A549 (cell line): ENCODE results near the gene TREM1. TPM values are rescaled to one million over a fixed set of nuclear protein-coding genes. Genes with fewer than 3 reads are reported as not detected.

Source experiments
- ATAC-seq, 2 experiments: fragments of 200-7000 bp in 1 of 2; fragments of >200 bp in 1 of 2; cut with Nextera tagmentation in 1 of 2; cut with Tn5 transposase in 1 of 2; 3 replicates each; pipeline versions ENCODE4 v1.8.0 to v1.9.1; 2018 to 2020; ENCODE audit warnings: mild to moderate bottlenecking in 1 of 2, moderate library complexity in 1 of 2
- CTCF ChIA-PET: fragments of 300-600 bp; sonication (Branson Sonifier 250); formaldehyde crosslinking; extraction: SDS; loops from one replicate; lab custom pipeline; 2021; ENCODE audit warnings: antibody characterized with exemption, inconsistent platforms; lab: Yijun Ruan, JAX
- POLR2A ChIA-PET: fragments of 350-600 bp; formaldehyde crosslinking; extraction: SDS; loops from one replicate; lab custom pipeline; 2021; ENCODE audit warnings: antibody characterized with exemption, inconsistent platforms; lab: Yijun Ruan, JAX
- DNase-seq, 2 experiments: peaks; one replicate each; pipeline versions ENCODE4 v3.0.0 to v3.0.0-alpha.2; 2011 to 2016; ENCODE audit warnings: low read depth in 1 of 2, low spot score in 1 of 2
- FAIRE-seq: peaks from 2 replicates; lab custom pipeline; 2011; peaks lifted over from hg19 to GRCh38; lab: Jason Lieb, UNC
- H3K27ac ChIP-seq, 2 experiments: fragments of >200 bp; sonication (Bioruptor Twin); formaldehyde crosslinking; 3 replicates each; pipeline ENCODE4 v1.5.1; 2016 to 2017
- H3K4me1 ChIP-seq: fragments of >200 bp; sonication (Bioruptor Twin); formaldehyde crosslinking; 3 replicates; pipeline ENCODE4 v1.6.1; 2016
- H3K4me2 ChIP-seq: fragments of >200 bp; sonication (Bioruptor Twin); formaldehyde crosslinking; 3 replicates; pipeline ENCODE4 v1.6.1; 2016
- H3K4me3 ChIP-seq: fragments of >200 bp; sonication (Bioruptor Twin); formaldehyde crosslinking; 3 replicates; pipeline ENCODE4 v1.5.1; 2016
- H3K9me3 ChIP-seq: fragments of >200 bp; sonication (Bioruptor Twin); formaldehyde crosslinking; 3 replicates; pipeline ENCODE4 v1.6.1; 2016
- ATOH8 ChIP-seq: fragments of 250-450 bp; sonication (Bioruptor Pico); IDR thresholded peaks from 2 replicates; pipeline ENCODE4 v1.5.0; 2020; ENCODE audit warnings: low read depth, mild to moderate bottlenecking, moderate library complexity
- BHLHE40 ChIP-seq: IDR thresholded peaks from 2 replicates; pipeline ENCODE4 v1.6.1; 2012; ENCODE audit warnings: low read depth, low read length, inconsistent platforms
- CBX8 ChIP-seq: fragments of 200-600 bp; sonication (generic); IDR thresholded peaks from 2 replicates; pipeline ENCODE4 v1.6.1; 2016
- CHD2 ChIP-seq: fragments of 150-350 bp; IDR thresholded peaks from 2 replicates; pipeline ENCODE4 v1.6.1; 2014; ENCODE audit warnings: low read length; ENCODE audit not compliant: partially characterized antibody
- CHD4 ChIP-seq: fragments of 200-600 bp; sonication (generic); IDR thresholded peaks from 2 replicates; pipeline ENCODE4 v1.6.1; 2016; ENCODE audit warnings: antibody characterized with exemption, mild to moderate bottlenecking, borderline replicate concordance
- ELK1 ChIP-seq: fragments of 150-350 bp; IDR thresholded peaks from 2 replicates; pipeline ENCODE4 v1.6.1; 2014; ENCODE audit warnings: low read depth, mild to moderate bottlenecking, low read length
- EP300 ChIP-seq, 2 experiments: fragments of >200 bp; sonication (Bioruptor Twin); formaldehyde crosslinking; IDR thresholded peaks; 2 replicates in 1 of 2; 3 replicates in 1 of 2; pipeline ENCODE4 v1.6.1; 2016 to 2017
- FOSB ChIP-seq: fragments of 250-450 bp; sonication (Bioruptor Pico); IDR thresholded peaks from 2 replicates; pipeline ENCODE4 v1.5.0; 2020; ENCODE audit warnings: mild to moderate bottlenecking, moderate library complexity
- FOXS1 ChIP-seq: fragments of 250-450 bp; sonication (Bioruptor Pico); IDR thresholded peaks from 2 replicates; pipeline ENCODE4 v1.5.0; 2020; ENCODE audit warnings: mild to moderate bottlenecking, moderate library complexity
- HEYL ChIP-seq: fragments of 250-450 bp; sonication (Bioruptor Pico); IDR thresholded peaks from 2 replicates; pipeline ENCODE4 v1.8.0; 2021; ENCODE audit warnings: mild to moderate bottlenecking, moderate library complexity
- HOXB13 ChIP-seq: fragments of 250-450 bp; sonication (Bioruptor Pico); IDR thresholded peaks from 2 replicates; pipeline ENCODE4 v1.5.0; 2020; ENCODE audit warnings: low read depth, mild to moderate bottlenecking, moderate library complexity
- HOXB5 ChIP-seq: fragments of 250-450 bp; sonication (Bioruptor Pico); IDR thresholded peaks from 2 replicates; pipeline ENCODE4 v1.5.0; 2020; ENCODE audit warnings: mild to moderate bottlenecking, moderate library complexity
- JUN ChIP-seq, 2 experiments: fragments of >200 bp; sonication (Bioruptor Twin); formaldehyde crosslinking; IDR thresholded peaks; 2 replicates in 1 of 2; 3 replicates in 1 of 2; pipeline ENCODE4 v1.6.1; 2016 to 2017
- JUNB ChIP-seq: fragments of >200 bp; sonication (Bioruptor Twin); formaldehyde crosslinking; IDR thresholded peaks from 2 replicates; pipeline ENCODE4 v1.6.1; 2016
- KDM5A ChIP-seq: fragments of 200-600 bp; sonication (generic); IDR thresholded peaks from 2 replicates; pipeline ENCODE4 v1.6.1; 2016; ENCODE audit warnings: antibody characterized with exemption, mild to moderate bottlenecking
- MAFK ChIP-seq: fragments of 450-650 bp; IDR thresholded peaks from 2 replicates; pipeline ENCODE4 v1.6.1; 2014; ENCODE audit not compliant: partially characterized antibody
- MYC ChIP-seq: IDR thresholded peaks from 2 replicates; pipeline ENCODE4 v1.6.1; 2012; ENCODE audit warnings: mild to moderate bottlenecking, inconsistent platforms, low read length, improper control_type of control experiment, borderline replicate concordance
- NPAS2 ChIP-seq: fragments of 250-450 bp; sonication (Bioruptor Pico); IDR thresholded peaks from 2 replicates; pipeline ENCODE4 v1.8.0; 2022; ENCODE audit warnings: mild to moderate bottlenecking, moderate library complexity, borderline replicate concordance
- RAD21 ChIP-seq, 2 experiments: fragments of >200 bp in 1 of 2; sonication (Bioruptor Twin) in 1 of 2; formaldehyde crosslinking in 1 of 2; IDR thresholded peaks in 1 of 2; conservative IDR thresholded peaks in 1 of 2; 2 replicates in 1 of 2; 3 replicates in 1 of 2; pipeline ENCODE4 v1.6.1; 2012 to 2018; ENCODE audit warnings: inconsistent platforms in 1 of 2
- RARB ChIP-seq: fragments of 250-450 bp; sonication (Bioruptor Pico); IDR thresholded peaks from 2 replicates; pipeline ENCODE4 v1.8.0; 2021; ENCODE audit warnings: mild to moderate bottlenecking, moderate library complexity
- RFX5 ChIP-seq: fragments of 450-650 bp; IDR thresholded peaks from 2 replicates; pipeline ENCODE4 v1.7.1; 2014; ENCODE audit warnings: antibody characterized with exemption, mild to moderate bottlenecking, moderate library complexity
- SREBF2 ChIP-seq: fragments of 450-650 bp; IDR thresholded peaks from 2 replicates; pipeline ENCODE4 v1.6.1; 2014; ENCODE audit warnings: mild to moderate bottlenecking, moderate library complexity
- TP53 ChIP-seq: fragments of 250-450 bp; sonication (Bioruptor Pico); IDR thresholded peaks from 2 replicates; pipeline ENCODE4 v1.5.0; 2021; ENCODE audit warnings: mild to moderate bottlenecking, moderate library complexity
- USF2 ChIP-seq: fragments of 450-650 bp; IDR thresholded peaks from 2 replicates; pipeline ENCODE4 v1.6.1; 2014; ENCODE audit warnings: antibody characterized with exemption
- ZC3H11A ChIP-seq: fragments of 450-650 bp; IDR thresholded peaks from 2 replicates; pipeline ENCODE4 v1.6.1; 2014; ENCODE audit warnings: antibody characterized with exemption, mild to moderate bottlenecking
- ZFP36 ChIP-seq: fragments of 450-650 bp; IDR thresholded peaks from 2 replicates; pipeline ENCODE4 v1.6.1; 2014; ENCODE audit warnings: borderline replicate concordance; ENCODE audit not compliant: partially characterized antibody
- WGBS: methylation state at CpG from one replicate; pipeline ENCODE4 v1.1.6; 2017; ENCODE audit errors: missing lambda C conversion rate; 5-methylcytosine and 5-hydroxymethylcytosine counted together
- polyA plus RNA-seq, 4 experiments: library from polyadenylated mRNA; depleted of rRNA in 3 of 4; stranded (reverse); fragments of >200 nt; fragmentation: RNase III in 1 of 4; extraction: RNeasy Plus Mini Kit Qiagen cat#74134 plus additional on column Dnase treatment in 1 of 4; gene quantifications; 2 replicates in 3 of 4; 3 replicates in 1 of 4; pipeline ENCODE4 v1.2.3, GENCODE V29; 2011 to 2017
- TF ChIP-seq, protein P1 (sequence below): fragments of 250-450 bp; sonication (Bioruptor Pico); IDR thresholded peaks from 2 replicates; pipeline ENCODE4 v1.5.0; 2021; ENCODE audit warnings: mild to moderate bottlenecking, moderate library complexity, borderline replicate concordance
- TF ChIP-seq, protein P2 (sequence below): IDR thresholded peaks from 2 replicates; pipeline ENCODE4 v1.6.1; 2012

Gene TREM1
- polyA plus RNA-seq, 2 of the 4 experiments (the other 2 are of a cell fraction), result not detected

DNA sequence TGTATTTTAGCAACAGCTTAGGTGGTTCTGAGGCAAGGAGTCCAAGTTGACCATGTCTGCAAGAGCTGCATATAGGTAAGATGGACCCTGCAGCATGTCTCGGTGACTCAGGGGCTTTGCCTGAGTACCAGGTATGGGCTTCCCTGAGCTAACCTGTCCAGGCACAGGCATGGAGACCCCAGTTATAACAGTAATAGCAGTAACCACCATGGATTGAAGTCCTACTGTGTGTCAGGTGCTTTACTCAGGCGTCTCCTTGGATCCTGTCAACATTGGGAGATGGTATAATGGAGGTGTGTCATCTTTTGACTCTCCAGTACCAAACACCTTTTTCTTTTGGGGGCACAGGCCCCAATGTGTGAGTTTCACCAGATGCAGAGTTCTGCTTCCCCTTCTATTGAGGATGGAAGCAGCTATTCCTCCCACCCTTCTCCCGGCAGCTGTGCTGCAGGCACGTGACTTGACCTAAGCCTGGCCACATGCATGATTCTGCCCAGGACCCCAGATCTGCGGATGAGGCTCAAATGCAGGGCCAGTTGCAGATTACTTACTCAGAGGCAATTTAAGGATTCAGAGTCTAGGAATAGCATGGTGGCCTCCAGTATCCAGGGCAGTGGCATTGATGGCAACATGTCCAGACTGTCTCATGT is 13.8 kb downstream of the TREM1 start (continued):
- TF ChIP-seq ATOH8 (CRISPR knock-in tag) (no peak), EP300 (IDR thresholded peaks at IDR 0.05) (no peak), JUN (IDR thresholded peaks at IDR 0.05) (no peak), ZFP36 (no peak), HOXB13 (no peak), RARB (CRISPR knock-in tag) (no peak), FOXS1 (no peak), NPAS2 (no peak), CHD4 (no peak)

DNA sequence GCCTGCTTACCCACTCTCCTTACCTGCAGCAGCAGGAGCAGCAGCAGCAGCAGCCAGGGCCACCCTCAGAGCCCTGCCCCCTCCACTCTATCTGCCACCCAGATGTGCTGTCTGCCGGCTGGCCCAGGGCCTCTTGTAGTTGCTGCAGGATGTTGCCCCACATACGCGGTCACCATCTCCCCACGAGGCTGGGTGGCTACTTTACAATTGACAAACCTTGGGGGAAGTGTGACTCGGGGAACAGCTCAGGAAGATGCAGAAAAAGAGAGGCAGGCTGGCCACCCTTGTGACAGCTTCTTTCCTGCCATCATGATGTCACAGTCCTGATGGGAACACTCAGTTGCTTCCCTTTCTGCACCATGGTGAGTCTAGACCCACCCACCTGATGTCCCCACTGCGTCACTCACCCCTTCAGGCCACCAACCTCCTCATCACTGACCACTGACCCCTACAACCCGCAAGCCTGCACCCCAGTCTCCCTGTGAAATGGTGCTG is 14.5 kb downstream of the TREM1 start:
- POLR2A ChIA-PET, result no interaction called here
- FAIRE-seq (no peak), DNase-seq (no peak), ATAC-seq (no peak)
- Histone ChIP-seq H3K27ac (no peak overlapping the region), H3K4me1 (no peaks in the 10 kb centered on the region), H3K9me3 (no peaks in the 10 kb centered on the region), H3K4me2 (no peak overlapping the region), H3K4me3 (no peak overlapping the region)
- TF ChIP-seq ZC3H11A (no peak), TP53 (no peak)
- 14% methylated on average over 3 of the region's 7 CpGs for WGBS
- CTCF ChIA-PET, result no interaction called here

- WGBS, result 16% methylated on average over 4 of the region's 4 CpGs
- ChIA-PET POLR2A (no interaction called here), CTCF (no interaction called here)
- H3K9me3 ChIP-seq, result no peaks in the 10 kb centered on the region
- no peaks in the 10 kb centered on the region for H3K4me1 ChIP-seq
- H3K4me3 ChIP-seq, result no peak overlapping the region
- FAIRE-seq (no peak), DNase-seq (no peak), ATAC-seq (no peak)
- no peak overlapping the region for H3K27ac ChIP-seq
- TF ChIP-seq, protein P1, sequence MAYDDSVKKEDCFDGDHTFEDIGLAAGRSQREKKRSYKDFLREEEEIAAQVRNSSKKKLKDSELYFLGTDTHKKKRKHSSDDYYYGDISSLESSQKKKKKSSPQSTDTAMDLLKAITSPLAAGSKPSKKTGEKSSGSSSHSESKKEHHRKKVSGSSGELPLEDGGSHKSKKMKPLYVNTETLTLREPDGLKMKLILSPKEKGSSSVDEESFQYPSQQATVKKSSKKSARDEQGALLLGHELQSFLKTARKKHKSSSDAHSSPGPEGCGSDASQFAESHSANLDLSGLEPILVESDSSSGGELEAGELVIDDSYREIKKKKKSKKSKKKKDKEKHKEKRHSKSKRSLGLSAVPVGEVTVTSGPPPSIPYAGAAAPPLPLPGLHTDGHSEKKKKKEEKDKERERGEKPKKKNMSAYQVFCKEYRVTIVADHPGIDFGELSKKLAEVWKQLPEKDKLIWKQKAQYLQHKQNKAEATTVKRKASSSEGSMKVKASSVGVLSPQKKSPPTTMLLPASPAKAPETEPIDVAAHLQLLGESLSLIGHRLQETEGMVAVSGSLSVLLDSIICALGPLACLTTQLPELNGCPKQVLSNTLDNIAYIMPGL (CRISPR knock-in tag), result no peak
- TF ChIP-seq RFX5 (no peak), JUNB (no peak), MAFK (no peak), CHD2 (no peak)
- H3K4me2 ChIP-seq, result no peak overlapping the region
Measured at GRCh38 chr6:41269716-41270115, 16.8 kb downstream of the TREM1 start.

- ChIA-PET CTCF (no interaction called here), POLR2A (no interaction called here)
- Histone ChIP-seq H3K4me3 (no peak overlapping the region), H3K27ac (no peak overlapping the region), H3K9me3 (no peaks in the 10 kb centered on the region), H3K4me1 (no peaks in the 10 kb centered on the region), H3K4me2 (no peak overlapping the region)
- ATAC-seq (no peak), DNase-seq (no peak), FAIRE-seq (no peak)
- TF ChIP-seq USF2 (no peak), HEYL (CRISPR knock-in tag) (no peak), FOSB (CRISPR knock-in tag) (no peak), HOXB13 (no peak), BHLHE40 (no peak), HOXB5 (CRISPR knock-in tag) (no peak), CBX8 (no peak), ELK1 (no peak), RARB (CRISPR knock-in tag) (no peak), RAD21 (conservative IDR thresholded peaks at IDR 0.05 in 1 of 2, IDR thresholded peaks at IDR 0.05 in 1 of 2) (no peak), JUN (IDR thresholded peaks at IDR 0.05) (no peak), SREBF2 (no peak), KDM5A (no peak), MYC (no peak)
- TF ChIP-seq, protein P2, sequence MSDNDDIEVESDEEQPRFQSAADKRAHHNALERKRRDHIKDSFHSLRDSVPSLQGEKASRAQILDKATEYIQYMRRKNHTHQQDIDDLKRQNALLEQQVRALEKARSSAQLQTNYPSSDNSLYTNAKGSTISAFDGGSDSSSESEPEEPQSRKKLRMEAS, result no peak
- WGBS, result 33% methylated on average over 2 of the region's 2 CpGs
Measured at GRCh38 chr6:41269166-41269565, 17.3 kb downstream of the TREM1 start.
